ENCODE results near the gene C12orf42. TPM values are rescaled to one million over a fixed set of nuclear protein-coding genes. Genes with fewer than 3 reads are reported as not detected.

Gene C12orf42
- total RNA-seq, 1 experiment from 2014 or later, result 0.37 TPM

DNA sequence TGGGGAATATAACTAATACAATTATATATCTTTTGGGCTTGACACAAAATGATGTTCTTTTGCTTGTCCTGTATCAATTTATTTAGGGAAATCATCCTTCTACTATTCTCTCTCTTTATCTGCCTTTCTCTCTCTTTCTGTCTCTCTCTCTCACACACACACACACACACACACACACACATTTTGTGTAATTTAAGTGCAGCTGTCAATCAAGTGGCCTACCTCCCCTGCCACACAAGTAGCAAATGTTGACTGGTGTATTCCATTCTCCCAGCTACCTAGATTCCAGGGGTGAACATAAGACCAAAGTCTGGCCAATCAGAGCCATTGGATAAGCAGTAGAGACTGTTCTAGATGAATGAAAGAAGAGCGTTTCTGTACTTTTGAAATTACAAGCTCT lies 127.6 kb downstream of the C12orf42 start:
- ATAC-seq (no peak), DNase-seq (ENCODE audit: low spot score) (no peak)
- Mint-ChIP-seq H3K4me3 (no peak overlapping the region), H3K27ac (no peak overlapping the region), H3K36me3 (no peaks in the 10 kb centered on the region), H3K27me3 (ENCODE audit: low read depth) (no peaks in the 10 kb centered on the region), H3K4me1 (no peaks in the 10 kb centered on the region), H3K9me3 (peaks cover 28% of the 10 kb centered on the region)
- TF ChIP-seq, protein P1, sequence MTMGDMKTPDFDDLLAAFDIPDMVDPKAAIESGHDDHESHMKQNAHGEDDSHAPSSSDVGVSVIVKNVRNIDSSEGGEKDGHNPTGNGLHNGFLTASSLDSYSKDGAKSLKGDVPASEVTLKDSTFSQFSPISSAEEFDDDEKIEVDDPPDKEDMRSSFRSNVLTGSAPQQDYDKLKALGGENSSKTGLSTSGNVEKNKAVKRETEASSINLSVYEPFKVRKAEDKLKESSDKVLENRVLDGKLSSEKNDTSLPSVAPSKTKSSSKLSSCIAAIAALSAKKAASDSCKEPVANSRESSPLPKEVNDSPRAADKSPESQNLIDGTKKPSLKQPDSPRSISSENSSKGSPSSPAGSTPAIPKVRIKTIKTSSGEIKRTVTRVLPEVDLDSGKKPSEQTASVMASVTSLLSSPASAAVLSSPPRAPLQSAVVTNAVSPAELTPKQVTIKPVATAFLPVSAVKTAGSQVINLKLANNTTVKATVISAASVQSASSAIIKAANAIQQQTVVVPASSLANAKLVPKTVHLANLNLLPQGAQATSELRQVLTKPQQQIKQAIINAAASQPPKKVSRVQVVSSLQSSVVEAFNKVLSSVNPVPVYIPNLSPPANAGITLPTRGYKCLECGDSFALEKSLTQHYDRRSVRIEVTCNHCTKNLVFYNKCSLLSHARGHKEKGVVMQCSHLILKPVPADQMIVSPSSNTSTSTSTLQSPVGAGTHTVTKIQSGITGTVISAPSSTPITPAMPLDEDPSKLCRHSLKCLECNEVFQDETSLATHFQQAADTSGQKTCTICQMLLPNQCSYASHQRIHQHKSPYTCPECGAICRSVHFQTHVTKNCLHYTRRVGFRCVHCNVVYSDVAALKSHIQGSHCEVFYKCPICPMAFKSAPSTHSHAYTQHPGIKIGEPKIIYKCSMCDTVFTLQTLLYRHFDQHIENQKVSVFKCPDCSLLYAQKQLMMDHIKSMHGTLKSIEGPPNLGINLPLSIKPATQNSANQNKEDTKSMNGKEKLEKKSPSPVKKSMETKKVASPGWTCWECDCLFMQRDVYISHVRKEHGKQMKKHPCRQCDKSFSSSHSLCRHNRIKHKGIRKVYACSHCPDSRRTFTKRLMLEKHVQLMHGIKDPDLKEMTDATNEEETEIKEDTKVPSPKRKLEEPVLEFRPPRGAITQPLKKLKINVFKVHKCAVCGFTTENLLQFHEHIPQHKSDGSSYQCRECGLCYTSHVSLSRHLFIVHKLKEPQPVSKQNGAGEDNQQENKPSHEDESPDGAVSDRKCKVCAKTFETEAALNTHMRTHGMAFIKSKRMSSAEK (CRISPR knock-in tag; IDR thresholded peaks at IDR 0.05; ENCODE audit: borderline replicate concordance), result no peak
- TF ChIP-seq NR1H2 (CRISPR knock-in tag; IDR thresholded peaks at IDR 0.05), result no peak
- no peak for TF ChIP-seq ZNF232 (CRISPR knock-in tag; IDR thresholded peaks at IDR 0.05)
- TF ChIP-seq ESRRA (CRISPR knock-in tag; IDR thresholded peaks at IDR 0.05; ENCODE audit: borderline replicate concordance), result no peak
- TF ChIP-seq, protein P2, sequence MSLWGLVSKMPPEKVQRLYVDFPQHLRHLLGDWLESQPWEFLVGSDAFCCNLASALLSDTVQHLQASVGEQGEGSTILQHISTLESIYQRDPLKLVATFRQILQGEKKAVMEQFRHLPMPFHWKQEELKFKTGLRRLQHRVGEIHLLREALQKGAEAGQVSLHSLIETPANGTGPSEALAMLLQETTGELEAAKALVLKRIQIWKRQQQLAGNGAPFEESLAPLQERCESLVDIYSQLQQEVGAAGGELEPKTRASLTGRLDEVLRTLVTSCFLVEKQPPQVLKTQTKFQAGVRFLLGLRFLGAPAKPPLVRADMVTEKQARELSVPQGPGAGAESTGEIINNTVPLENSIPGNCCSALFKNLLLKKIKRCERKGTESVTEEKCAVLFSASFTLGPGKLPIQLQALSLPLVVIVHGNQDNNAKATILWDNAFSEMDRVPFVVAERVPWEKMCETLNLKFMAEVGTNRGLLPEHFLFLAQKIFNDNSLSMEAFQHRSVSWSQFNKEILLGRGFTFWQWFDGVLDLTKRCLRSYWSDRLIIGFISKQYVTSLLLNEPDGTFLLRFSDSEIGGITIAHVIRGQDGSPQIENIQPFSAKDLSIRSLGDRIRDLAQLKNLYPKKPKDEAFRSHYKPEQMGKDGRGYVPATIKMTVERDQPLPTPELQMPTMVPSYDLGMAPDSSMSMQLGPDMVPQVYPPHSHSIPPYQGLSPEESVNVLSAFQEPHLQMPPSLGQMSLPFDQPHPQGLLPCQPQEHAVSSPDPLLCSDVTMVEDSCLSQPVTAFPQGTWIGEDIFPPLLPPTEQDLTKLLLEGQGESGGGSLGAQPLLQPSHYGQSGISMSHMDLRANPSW (CRISPR knock-in tag; conservative IDR thresholded peaks at IDR 0.05; ENCODE audit: low read depth), result no peak
- POLR2A ChIA-PET, result no interaction called here
- CTCF ChIA-PET, result no interaction called here

DNA sequence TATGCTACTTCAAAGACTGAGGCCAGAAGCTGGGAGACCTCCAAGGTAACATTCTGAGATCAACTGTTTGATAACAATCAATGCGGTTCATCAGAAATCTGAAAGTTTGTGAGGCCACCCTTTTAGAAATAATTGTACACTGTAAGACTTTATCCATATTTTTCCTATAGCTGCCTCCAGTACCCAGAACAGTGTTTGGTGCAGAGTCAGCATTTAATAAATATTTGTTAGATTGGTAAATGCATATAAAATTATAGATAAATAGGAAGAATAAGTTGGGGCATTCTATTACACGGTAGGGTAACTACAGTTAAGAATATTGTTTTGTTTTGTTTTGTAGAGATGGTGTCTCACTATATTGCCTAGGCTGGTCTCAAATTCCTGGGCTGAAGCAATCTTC lies 141.4 kb downstream of the C12orf42 start:
- Mint-ChIP-seq H3K27me3 (ENCODE audit: low read depth) (no peaks in the 10 kb centered on the region), H3K4me3 (no peak overlapping the region), H3K36me3 (0 out of 2 replicates have a peak, but pooled peaks cover 2% of the 10 kb centered on the region), H3K4me1 (0 out of 2 replicates have a peak, but pooled peaks cover 3% of the 10 kb centered on the region), H3K9me3 (peaks cover 12% of the 10 kb centered on the region), H3K27ac (no peak overlapping the region)
- POLR2A ChIA-PET, result no interaction called here
- CTCF ChIA-PET, result no interaction called here
- no peak for TF ChIP-seq IRF1 (CRISPR knock-in tag; IDR thresholded peaks at IDR 0.05)
- no peak for TF ChIP-seq KAT7 (CRISPR knock-in tag; IDR thresholded peaks at IDR 0.05; ENCODE audit: borderline replicate concordance)
- TF ChIP-seq TCF7 (CRISPR knock-in tag; IDR thresholded peaks at IDR 0.05; ENCODE audit: low read depth), result no peak
- TF ChIP-seq FOXP1 (CRISPR knock-in tag; IDR thresholded peaks at IDR 0.05; ENCODE audit: borderline replicate concordance), result no peak
- ATAC-seq, result no peak
- DNase-seq (ENCODE audit: low spot score), result no peak

DNA sequence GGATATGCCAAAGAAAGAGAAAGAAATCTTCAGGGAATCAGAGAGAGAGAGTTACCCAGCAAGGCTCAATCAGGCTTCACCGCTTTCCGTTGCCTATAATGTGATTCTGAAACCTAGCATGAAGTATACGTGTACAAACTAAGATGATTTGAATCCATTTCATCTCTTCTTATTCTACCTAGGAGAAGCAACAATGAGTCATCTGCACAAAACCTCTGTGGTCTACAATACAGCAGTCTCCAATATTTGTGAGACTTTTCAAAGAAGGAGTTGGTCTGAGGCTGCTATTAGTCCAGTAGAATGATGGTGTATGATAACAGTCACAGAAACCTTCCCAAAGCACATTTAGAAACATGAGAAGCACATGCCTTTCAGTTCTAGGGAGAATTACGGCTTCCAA lies 141.9 kb downstream of the C12orf42 start:
- DNase-seq (ENCODE audit: low spot score) (no peak), ATAC-seq (no peak)
- ChIA-PET CTCF (no interaction called here), POLR2A (no interaction called here)
- H3K27ac Mint-ChIP-seq, result no peak overlapping the region
- H3K4me1 Mint-ChIP-seq, result 0 out of 2 replicates have a peak, but pooled peaks cover 3% of the 10 kb centered on the region
- H3K36me3 Mint-ChIP-seq, result 0 out of 2 replicates have a peak, but pooled peaks cover 2% of the 10 kb centered on the region
- H3K4me3 Mint-ChIP-seq, result no peak overlapping the region
- no peaks in the 10 kb centered on the region for H3K27me3 Mint-ChIP-seq (ENCODE audit: low read depth)
- H3K9me3 Mint-ChIP-seq, result peaks cover 12% of the 10 kb centered on the region
- TF ChIP-seq ZNF317 (CRISPR knock-in tag; IDR thresholded peaks at IDR 0.05; ENCODE audit: borderline replicate concordance, low read depth) (no peak), E2F5 (CRISPR knock-in tag; IDR thresholded peaks at IDR 0.05) (no peak), IRF1 (CRISPR knock-in tag; IDR thresholded peaks at IDR 0.05) (no peak), RELA (CRISPR knock-in tag; IDR thresholded peaks at IDR 0.05; ENCODE audit: borderline replicate concordance) (no peak), ESRRA (CRISPR knock-in tag; IDR thresholded peaks at IDR 0.05; ENCODE audit: borderline replicate concordance) (no peak), MYBL2 (CRISPR knock-in tag; IDR thresholded peaks at IDR 0.05) (no peak), ZNF512 (CRISPR knock-in tag; IDR thresholded peaks at IDR 0.05; ENCODE audit: borderline replicate concordance) (no peak), ZNF396 (CRISPR knock-in tag; IDR thresholded peaks at IDR 0.05; ENCODE audit: borderline replicate concordance) (no peak), ZNF671 (CRISPR knock-in tag; IDR thresholded peaks at IDR 0.05) (no peak), TEAD4 (CRISPR knock-in tag; IDR thresholded peaks at IDR 0.05) (no peak)
- TF ChIP-seq, protein P3, sequence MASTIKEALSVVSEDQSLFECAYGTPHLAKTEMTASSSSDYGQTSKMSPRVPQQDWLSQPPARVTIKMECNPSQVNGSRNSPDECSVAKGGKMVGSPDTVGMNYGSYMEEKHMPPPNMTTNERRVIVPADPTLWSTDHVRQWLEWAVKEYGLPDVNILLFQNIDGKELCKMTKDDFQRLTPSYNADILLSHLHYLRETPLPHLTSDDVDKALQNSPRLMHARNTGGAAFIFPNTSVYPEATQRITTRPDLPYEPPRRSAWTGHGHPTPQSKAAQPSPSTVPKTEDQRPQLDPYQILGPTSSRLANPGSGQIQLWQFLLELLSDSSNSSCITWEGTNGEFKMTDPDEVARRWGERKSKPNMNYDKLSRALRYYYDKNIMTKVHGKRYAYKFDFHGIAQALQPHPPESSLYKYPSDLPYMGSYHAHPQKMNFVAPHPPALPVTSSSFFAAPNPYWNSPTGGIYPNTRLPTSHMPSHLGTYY (CRISPR knock-in tag; IDR thresholded peaks at IDR 0.05), result no peak
- TF ChIP-seq, protein P4, sequence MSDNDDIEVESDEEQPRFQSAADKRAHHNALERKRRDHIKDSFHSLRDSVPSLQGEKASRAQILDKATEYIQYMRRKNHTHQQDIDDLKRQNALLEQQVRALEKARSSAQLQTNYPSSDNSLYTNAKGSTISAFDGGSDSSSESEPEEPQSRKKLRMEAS (CRISPR knock-in tag; IDR thresholded peaks at IDR 0.05), result no peak
